Epithelial cell of esophagus (primary cell): ENCODE results near the gene REP15.

ENCODE experiments used
- DNase-seq: peaks from one replicate; pipeline ENCODE4 v3.0.0; 2010; ENCODE audit warnings: low read depth
- H3K4me3 ChIP-seq: 2 replicates; pipeline ENCODE4 v1.5.1; 2011; ENCODE audit warnings: mild to moderate bottlenecking, low read length, control low read depth
- TF ChIP-seq, protein P1 (sequence below): IDR thresholded peaks from 2 replicates; pipeline ENCODE4 v1.5.1; 2011; ENCODE audit warnings: low read depth, mild to moderate bottlenecking, low read length, control low read depth, inconsistent platforms; ENCODE audit not compliant: insufficient read depth; ENCODE audit errors: missing control alignments

Gene REP15

DNA sequence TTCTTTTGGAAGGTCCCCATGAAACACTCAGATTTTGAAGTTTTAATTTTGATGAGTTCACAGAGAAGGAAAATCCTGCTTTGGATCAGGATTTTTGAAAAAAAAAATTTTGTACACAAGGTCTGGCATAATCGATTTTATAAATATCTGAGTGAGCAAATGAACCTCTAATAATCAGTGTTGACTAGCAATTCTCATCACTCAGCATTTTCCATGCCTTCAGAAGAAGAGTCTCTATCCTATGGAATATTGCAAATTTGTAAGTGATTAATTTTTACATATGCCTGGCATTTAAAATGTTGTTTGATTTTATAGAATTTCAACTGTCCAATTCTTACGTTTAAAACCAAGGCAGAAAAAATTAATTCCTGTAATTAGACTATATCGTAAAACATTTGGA, 30.5 kb upstream of the REP15 start:
- no peak overlapping the region for H3K4me3 ChIP-seq
- DNase-seq, result no peak
- TF ChIP-seq, protein P1, sequence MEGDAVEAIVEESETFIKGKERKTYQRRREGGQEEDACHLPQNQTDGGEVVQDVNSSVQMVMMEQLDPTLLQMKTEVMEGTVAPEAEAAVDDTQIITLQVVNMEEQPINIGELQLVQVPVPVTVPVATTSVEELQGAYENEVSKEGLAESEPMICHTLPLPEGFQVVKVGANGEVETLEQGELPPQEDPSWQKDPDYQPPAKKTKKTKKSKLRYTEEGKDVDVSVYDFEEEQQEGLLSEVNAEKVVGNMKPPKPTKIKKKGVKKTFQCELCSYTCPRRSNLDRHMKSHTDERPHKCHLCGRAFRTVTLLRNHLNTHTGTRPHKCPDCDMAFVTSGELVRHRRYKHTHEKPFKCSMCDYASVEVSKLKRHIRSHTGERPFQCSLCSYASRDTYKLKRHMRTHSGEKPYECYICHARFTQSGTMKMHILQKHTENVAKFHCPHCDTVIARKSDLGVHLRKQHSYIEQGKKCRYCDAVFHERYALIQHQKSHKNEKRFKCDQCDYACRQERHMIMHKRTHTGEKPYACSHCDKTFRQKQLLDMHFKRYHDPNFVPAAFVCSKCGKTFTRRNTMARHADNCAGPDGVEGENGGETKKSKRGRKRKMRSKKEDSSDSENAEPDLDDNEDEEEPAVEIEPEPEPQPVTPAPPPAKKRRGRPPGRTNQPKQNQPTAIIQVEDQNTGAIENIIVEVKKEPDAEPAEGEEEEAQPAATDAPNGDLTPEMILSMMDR, result no peak

DNA sequence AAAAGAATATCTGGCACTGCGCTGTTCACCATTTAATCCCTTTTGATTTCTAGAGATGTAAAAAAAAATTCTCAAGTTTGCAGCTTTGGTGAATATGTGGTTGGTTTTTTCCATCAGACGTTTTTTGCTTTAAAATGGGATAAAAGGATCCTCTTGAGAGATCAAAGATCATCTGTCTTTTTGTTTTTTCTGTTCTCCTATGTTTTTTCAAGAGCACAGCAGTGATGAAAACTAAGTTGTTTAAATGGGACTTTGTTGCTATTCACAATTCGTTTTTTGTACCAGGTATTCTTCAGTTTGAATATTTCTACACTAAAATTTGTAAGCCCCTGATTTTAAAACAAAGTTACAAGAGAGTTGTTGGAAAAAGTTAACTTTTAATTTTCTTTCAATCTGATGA, 29.7 kb upstream of the REP15 start:
- H3K4me3 ChIP-seq, result no peak overlapping the region
- DNase-seq, result no peak
- TF ChIP-seq, protein P1, result no peak

DNA sequence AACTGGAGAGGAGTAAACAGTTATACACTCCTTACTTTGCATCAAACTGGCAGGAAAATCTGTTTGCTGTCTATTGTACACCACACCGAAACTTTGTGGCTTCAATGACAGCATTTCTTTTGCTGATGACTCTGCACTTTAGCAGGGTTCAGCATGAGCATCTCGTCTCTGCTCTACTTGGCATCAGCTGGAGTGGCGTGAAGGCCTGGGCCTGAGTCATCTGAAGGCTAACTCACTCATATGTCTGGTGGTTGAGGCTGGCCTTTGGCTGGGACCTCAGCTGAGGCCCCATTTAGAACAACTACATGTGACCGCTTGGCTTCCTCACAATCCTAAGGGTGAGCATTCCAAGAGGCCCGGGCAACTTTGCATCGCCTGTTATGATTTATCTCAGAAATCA, 28.7 kb upstream of the REP15 start:
- DNase-seq, result no peak
- TF ChIP-seq, protein P1, result no peak
- H3K4me3 ChIP-seq, result no peak overlapping the region

DNA sequence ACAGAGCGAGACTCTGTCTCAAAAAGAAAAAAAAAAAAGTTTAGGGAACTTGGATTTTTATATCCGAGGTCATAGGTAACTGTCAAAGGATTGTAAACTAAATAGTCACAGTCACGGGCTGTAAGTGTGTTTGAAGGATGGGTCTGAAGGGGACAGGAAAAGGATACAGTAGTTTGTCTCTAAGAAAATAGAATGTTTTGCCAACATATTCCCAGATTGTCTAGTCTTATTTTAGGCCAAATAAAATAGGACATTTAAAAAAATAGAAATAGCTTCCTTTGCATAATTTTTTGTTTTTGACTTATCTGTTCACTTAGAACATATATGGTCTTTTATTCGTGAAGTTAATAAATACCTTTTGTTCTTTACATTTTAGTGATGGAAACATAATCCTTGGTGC, 24.2 kb upstream of the REP15 start:
- no peak overlapping the region for H3K4me3 ChIP-seq
- TF ChIP-seq, protein P1, result no peak
- no peak for DNase-seq

DNA sequence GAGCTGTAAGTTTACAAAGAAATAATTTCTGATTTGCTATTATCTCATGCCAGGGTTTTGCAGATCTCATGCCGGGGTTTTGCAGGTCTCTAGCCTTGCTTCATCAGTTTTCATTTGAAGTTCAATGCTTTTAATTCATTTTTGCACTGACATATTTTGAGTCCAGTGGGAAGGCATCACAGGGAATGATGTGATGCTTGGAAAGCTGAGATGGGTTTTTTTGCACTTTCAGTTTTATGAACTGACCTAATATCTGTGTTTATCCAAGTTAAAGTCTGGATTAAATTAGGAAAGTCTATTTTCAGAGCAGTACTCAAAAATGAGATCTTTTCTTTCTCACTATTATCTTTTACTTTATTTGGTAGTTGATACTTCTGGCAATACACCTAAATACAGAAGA, 23.6 kb upstream of the REP15 start:
- no peak for DNase-seq
- TF ChIP-seq, protein P1, result no peak
- no peak overlapping the region for H3K4me3 ChIP-seq

DNA sequence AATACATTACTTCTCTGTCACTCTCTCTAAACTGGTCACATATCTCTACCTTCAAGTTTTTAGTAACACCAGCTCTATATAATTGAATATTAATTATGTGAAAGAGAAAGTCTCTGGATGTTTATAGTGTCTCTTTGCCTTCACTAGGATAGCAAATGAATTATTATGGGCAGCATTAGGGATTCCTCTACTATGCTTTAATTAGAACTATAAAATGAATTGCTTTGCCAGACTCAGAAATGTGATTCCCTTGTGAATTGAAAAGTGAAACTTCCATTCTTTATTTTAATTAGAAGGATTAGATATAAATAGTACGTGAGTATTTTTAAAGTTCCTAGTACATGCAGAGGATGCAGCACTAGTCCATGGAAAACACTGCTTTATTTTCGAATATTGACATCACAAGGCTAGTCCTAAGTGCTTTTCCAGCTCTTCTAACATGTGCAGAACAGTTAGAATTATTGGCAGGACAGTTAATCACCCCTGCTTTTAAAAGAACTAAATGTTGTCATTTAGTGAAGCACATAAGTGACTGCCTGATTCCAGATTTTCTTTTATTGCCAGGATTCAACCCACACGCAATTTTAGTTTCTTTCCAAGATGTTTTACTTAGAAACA, 23.0 kb upstream of the REP15 start:
- TF ChIP-seq, protein P1, result no peak
- no peak for DNase-seq
- no peak overlapping the region for H3K4me3 ChIP-seq

DNA sequence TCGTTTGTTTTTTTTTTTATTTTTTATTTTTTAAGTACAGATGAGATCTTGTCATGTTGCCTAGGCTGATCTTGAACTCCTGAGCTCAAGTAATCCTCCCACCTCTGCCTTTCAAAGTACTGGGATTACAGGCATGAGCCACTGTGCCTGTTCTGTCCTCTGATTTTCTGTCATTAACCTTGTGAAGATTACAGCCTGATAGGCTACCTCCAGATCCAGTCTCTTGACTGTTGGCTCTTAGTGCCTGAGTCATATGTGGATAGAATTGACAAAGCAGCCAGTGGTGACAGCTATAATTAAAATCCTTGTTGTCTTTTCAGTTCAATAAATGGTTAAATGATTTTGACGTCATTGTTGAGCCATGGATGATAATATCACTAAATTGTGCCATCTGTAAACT, 21.3 kb upstream of the REP15 start:
- TF ChIP-seq, protein P1, result no peak
- H3K4me3 ChIP-seq, result no peak overlapping the region

More for the DNA sequence above, 21.3 kb upstream of the REP15 start:
- no peak for DNase-seq
